Activated CD4-positive, CD25-positive, alpha-beta regulatory T cell (primary cell): ENCODE measurements around the gene LYL1.

ENCODE experiments used
- DNase-seq, 4 experiments: peaks; one replicate each; lab custom pipeline; 2025; lab: John Stamatoyannopoulos, UW

The LYL1 gene

DNA sequence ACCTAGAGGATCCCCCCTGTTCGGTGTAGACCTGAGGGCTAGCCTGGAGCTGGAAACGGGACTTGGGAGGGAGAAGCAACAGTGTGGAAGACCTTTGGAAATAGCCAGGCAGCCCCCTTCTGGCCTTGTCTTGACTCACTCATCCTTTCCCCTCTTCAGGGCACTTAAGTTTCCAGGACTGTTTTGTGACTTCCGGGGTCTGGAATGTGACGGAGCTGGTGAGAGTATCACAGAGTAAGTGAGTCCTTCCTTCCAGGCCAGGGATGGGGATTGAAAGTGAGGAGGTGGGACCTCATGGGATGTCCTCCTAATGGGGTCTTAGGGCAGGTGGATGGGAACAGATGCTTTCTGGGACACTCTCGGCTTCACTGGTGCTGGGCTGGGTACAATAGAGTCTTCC, 29.4 kb downstream of the LYL1 start:
- DNase-seq, result no peak

DNA sequence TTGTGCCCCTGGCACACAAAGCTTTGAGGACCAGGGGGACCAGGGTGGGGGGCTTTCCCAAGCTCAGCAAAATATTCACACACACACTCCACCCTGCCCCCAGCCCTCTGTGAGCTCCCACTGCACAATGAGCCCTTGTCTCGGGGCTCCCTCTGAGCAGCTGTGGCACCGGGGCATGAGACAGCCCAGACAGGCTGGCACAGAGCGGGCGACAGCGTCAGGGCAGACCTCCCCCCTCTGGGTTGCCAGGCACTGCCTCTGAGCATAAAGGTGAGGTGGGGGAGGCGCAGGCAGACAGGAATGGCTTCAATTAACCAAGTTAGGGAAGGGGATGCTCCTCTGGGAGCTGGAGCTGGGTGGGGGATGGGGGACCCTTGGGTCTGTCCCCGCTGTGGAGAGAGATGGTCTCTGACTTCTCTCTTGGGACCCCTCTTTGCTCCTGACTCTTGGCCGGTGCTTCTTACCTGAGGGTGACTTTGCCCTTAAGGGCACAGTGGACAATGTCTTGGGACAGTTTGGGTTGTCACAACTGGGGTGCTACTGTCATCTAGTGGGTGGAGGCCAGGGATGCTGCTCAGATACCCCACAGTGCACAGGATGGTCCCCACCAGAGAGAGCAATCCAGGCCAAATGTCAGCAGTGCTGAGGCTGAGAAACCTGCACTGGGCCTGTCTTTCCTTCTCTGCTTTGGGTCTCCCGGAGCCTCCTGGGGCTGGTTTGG, 30.3 kb downstream of the LYL1 start:
- DNase-seq, result no peak

DNA sequence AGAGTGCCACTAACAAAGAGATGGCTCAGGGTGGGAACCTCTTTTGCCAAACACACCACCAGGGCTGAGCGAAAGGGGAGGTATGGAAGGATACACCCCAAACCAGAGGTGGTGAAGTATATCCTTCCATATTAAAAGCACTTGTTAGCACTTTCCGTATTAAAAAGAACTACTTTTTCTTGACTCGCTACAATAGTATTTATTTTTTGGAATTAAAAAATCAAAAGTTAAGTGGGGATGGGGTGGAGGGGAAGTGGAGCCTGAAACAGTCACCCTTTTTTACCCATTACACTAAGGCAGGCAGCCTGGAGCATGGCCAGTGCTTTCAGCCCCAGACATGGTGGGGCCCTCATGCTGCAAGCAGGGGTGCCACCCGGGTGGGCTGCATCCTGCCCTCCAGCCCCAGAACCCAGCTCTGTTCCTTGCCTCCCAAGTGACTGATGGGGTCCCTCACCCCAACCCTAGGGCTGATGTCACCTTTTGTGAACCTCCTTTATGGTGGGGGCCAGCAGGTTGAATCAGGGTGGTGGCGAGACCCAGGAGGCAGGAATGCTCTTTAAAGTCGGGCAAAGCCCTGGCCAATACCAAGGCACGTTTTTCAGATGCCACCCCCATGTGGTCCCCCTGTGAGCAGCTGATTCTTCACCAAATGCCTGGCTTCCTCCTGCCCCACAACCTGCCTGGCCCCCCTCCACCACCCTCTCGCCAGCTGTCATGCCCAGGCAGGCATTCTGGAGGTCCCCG, 31.0 kb downstream of the LYL1 start:
- DNase-seq, result no peak

DNA sequence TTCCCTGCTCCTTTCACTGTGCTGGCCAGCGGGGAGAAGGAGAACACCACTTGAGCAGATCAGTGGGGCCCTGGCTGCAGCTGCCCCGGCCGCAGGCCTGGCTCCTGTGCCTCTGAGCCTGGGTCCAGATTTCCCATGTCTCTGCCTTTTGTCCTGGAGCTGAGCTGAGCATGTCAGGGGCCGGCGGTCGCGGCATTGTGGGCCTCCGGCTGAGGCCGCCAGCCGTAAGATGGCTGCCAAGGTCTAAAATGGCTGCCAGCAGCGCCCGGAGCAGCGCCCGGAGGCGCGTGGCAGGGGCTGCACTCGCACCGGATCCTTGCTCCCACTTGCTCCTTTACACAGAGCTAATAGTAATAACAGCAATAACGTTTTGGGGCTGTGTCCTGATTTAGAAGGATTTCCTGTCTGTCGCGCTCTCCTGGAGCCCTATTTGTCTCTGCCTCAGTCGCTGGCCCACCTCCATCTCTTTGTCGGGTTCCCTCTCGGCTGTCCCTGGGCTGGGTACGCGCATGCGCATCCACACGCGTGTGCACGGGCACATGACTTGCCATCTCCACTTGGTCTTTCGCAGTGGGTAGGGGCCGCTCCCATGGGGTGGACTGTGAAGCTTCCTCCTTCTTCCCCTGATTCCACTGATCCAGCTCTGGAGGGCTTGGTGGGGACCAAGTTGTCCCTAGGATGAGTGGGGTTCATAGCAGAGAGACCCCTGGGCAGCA, 32.1 kb downstream of the LYL1 start:
- DNase-seq, result no peak

DNA sequence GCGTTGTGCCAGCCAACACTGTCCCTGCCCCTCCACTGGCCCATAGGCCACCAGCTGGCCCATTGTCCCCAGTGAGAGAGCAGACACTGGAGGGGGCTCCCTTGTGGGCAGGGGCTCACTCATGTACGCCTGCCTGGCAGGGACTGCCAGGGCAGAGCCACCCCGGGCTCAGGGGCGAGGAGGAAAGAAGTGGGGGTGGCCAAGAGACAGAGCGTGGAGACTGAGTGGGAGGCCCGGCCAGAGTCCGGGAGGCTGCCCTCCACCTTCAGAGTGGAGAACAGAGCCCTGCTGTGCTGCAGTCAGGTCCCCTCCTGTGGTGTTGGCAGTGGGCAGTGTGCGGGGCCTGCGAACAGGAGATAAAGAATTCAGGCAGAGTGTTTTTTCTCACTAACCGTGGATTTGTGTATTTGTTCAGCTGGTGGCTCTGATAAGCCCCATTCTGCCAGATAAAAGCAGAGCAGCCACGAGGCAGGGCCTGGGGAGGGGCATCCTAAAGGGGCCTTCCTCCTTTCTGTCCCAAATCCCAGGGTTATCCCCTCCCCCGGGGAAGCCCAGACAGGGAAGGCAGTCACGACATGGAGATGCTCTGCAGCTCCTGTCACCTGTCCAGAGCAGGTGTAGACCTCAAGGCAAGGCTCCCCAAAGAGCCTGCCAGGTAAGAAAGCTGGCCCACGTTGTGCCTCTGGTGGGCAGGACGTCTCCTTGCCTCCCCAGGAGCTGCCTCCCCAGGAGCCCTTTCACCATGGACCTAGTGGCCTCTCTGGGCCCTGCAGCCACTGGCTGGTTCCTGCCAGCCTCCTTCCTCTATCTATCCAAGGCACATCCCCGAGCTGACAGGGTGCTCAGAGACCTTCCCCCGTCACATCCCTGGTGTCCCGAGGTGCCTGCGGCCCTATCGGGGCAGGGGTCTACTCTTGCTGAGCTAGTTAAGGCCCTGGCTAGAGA, 33.0 kb downstream of the LYL1 start:
- DNase-seq, result no peak

DNA sequence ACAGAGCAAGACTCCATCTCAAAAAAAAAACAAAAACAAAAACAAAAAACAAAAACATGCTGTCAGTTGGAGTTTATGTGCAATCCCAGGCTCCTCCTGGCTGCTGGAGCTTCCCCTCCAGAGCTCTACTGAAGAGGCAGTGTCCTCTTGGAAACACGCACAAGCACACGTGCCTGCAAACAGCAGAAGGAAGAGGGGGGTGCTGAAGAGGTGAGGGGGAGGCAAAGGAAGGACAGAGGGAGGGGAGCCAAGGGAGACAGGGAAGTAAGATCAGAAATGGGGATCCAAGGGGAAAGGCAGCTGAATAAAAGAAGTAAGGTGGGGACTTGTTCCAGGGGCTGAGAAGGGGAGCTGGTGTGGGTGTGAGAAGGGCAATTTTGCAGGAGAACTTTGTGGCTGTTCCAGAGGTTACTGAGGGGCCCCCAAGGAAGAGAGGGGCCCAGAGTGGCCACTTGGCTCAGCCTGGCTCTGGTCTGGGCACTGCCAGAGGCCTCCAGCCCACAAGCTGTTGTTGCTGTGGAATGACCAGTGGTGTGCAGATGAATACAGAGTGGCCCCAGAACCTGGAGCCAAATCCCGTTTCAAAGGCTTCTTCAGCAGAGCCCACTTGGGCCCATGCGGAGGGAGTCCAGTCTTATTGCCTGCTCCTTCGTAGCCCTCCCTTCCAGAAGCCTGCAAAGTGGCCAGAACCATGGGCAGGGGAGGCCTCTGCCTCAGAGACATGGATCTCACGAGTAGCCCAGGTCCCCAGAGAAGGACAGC, 34.4 kb downstream of the LYL1 start:
- no peak for DNase-seq

DNA sequence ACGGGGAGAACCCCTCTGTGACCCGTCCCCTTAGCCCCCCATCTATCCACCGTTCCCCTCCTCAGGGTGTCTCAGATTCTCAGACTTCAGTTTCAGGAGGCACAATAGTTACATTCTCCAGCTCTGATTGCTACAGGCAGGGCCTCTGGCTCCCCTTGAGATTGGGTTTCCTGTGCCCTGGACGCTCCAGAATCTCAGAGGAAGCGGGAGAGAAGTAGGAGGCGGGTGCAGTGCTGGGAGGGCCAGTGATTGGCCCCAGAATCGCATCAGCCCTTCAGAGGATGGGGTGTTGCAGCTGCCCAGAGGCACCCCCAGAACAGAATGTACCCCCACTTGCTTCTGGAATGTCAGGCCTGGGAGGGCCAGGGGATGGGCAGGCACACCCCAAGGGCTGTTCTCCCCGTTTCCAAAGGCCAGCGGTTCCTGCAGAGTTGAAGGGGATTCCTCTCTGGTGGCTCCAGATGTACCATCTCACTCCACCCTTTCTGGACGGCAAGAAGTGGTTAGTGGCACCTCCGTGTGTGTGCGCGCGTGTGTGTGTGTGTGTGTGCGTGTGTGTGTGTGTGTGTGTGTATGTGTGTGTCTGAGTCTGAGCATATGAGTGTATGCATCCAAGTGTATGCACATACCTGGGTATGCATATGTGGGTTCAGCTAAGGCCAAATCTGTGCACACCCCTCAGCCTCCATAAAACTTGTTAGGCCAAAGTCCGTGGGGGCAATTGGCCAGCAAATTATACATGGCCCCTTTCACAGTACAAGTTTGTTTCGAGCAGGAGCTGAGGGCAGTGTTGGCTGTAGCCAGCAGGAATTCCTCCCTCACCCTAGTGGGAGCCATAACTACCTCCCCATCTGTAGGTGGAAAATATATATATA, 35.5 kb downstream of the LYL1 start:
- no peak for DNase-seq

DNA sequence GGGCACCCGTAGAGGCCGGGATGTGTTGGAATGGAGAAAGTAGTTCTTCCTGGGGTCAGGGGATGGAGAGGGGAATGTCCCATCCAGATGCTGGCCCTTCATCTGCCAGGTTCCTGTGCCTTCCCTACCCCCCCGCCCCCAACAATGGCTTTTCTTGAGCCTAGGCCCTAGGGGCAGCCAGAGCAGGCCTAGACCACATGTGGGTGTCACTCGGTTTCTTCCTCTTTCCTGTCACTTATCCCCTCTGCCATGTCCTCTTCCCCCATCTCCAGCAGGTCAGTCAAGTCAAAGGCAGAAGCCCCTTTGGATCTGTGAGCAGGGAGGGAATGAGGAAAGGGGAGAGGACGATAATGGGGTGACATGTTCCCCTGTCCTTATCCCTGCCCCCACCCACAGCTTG, 36.4 kb downstream of the LYL1 start:
- DNase-seq, result no peak

DNA sequence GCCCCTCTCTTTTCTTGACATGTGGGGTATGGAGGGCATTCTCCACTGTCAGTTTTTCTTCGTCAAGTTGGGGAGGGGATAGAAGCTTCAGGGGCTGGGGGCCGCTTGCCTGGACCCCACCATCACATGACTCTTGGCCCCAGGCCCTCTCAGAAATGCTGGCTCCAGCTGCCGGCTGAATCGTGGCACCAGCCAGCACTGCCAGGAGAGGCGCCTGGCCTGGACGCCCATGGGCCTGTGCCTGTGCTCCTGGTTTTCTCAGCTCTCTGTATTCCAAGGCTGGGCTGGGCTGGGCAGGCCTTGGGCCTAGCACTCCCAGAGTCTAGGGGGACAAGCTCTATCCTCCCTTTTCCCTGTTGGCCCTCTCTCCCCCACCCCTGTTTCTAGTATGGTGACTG, 38.6 kb downstream of the LYL1 start:
- no peak for DNase-seq

DNA sequence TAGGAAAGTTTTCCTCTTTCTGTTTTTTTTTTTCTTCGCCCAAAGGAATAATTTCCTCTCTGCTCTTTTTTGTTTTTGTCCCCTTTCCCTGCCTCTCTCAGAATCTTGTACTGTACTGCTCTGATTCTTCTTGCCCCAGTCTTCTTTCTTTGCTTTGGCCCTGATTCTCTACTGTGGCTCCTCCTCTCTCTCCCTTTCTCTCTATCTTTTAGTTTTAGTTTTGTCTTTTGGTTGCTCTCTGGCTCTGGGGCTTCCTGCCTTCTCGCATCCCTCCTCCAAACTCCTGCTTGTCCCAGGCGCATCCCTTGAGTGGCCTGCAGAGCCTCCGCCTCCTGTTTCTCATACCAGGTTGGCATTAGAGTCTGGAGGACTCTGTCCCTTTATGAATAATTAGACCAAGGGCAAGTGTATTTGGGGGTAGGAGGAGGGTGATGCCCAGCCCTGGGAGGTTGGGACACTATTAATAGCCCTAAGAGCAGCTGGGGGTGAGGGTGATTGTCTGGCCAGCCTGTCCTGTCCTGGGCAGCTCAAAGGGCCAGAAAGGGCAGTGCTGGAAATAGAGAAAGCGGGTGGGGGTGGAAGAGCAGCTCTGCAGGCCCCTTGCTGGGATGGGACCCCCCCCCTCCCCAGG, 39.1 kb downstream of the LYL1 start:
- no peak for DNase-seq

DNA sequence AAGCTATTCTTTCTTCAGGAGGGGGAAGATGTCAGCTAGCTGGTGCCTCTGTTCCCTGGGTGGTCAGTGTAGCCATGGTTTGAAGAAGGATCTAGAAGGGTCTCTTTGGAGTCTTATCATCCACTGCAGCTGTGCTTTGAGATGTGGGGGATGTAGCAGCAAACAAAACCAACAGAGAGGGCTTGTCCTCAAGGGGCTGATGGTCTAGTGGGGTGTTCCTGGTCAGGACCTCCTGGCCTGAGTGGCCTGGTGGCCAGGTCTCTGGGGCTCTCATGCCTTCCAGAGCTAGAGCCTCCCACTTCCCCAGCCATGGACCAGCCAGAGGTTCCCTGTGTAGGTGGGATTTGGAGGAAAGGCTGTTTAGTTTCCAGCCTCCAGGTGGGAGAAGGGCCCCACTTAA, 40.3 kb downstream of the LYL1 start:
- no peak for DNase-seq

DNA sequence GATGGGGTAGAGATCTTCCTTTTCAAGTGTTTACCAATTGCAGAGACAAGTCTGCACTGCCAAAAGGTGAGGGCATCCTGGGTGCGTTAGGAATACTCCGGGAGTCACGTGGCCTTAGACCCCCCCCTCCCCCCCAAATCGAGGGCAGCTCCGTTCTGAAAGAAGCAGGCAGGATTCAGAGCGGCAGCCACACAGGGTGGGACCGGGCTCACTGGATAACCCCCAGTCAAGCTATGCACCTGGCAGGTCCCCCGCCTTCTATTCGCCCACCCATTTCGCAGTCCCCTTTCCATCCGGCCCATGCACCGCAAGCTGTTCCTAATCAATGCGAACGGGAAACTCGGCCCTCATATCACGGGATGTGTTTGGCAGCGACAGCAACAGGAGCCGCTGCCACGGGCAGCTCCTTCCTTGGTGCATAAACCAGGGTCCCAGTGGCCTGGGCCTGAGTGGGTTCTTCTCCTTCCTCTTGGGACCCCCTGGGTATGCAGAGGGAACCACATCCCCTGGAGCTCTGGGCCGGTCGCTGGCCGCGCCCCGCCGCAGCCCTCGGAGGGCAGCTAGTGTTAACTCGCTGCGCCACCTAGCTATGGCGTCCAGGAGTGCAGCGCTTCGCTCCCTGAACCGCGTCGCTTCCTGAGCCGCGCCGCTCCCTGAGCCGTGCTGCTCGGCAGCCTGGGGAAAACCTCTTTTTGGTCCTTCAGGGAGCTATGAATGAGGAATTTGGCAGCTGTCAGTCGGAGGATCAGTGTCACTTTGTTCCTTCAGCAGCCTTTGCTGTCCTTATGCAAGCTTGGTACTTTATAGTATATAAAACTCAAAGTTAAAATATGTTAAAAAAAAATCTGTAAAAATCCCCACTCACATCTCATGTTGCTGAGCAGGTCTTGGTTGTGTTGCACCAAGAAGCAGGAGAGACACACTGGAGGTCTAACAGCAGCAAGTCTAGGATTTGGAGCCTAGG, 41.4 kb downstream of the LYL1 start:
- DNase-seq, result peak; percentile 45 to 68 (median 53)

DNA sequence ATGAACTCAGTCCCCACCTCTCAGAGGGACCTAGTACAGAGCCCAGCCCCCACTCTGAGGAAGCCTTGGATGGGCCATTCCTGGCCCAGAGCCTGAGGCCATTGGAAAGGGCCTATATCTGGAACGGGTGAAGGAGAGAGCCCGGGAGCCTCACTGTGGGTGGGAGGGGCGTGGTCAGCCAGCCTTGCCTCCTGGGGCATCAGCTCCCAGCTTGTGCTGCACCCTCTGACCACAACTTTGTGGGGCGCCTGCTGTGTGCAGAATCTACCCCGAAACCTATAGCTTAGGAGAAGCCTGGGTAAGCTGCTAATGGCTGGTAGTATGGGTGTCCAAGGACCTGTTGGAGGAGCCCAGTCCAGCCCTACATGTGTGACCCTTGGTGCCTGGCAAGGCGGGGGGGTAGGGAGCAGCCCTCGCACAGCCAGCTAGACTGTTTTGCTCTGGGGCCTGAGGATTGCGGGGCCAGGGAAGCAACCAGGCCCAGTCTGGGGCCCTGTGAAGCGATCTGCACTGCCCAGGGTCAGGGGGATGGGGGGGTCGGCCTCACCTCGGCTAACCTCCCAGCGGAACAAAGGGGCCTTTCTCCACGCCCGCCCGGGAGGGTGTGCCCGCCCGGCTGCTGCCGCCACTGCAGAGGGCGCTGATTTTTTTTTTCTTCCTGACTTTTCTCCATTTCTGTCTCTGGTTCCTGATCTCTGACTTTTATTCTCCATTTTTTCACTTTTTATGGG, 42.3 kb downstream of the LYL1 start:
- DNase-seq, result no peak

DNA sequence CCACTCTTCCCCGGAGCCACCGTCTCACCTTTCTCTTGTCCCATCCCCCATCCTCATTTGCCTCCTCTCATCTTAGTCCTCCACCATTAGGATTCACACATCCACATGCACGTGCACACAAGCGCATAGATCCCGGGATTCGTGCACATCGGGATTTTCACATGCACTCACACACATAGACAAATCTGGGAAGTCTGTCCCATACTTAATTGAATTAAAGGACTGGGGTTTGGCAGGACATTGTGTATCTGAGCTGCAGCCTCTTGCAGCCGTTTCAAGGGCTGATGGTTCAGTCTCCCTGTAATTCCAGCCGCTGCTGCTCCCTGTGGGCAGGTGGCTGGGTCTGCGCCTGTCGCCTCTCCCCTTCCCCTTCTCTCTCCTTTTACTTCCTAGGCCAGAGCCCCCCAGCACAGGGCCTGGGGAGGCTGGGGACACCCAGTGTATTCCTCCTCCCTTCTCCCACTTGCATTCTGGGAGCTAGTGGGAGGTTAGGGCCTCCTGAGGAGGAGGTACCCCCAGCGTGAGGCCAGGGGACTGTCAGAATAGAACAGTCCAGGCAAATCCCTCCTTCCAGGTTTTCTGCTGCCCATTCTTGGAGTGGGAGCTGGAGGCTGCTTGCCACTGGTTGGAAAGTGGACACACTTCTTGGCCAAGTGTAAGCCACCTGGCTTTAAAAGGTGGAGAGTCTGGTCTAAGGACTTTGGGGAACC, 43.6 kb downstream of the LYL1 start:
- DNase-seq, result no peak

DNA sequence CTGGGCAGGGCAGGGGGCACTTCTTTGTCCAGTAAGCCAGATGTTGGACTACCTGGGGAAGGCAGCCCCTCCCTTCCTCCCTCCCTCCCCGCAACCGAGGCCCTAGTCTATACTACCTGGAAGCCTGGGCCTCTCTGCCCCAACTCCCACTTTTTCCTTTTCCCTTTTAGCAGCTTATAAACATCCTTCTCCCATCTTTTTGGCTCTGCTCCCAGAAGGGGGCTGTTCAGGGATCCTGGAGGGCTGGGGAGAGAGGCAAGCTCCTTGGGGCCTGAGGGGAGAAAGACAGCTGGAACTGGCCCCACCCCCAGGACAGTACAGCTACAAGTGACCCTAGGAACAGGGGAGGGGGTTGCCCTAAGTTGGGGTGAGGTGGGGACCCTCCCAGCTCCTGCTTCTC, 44.9 kb downstream of the LYL1 start:
- DNase-seq, result no peak

DNA sequence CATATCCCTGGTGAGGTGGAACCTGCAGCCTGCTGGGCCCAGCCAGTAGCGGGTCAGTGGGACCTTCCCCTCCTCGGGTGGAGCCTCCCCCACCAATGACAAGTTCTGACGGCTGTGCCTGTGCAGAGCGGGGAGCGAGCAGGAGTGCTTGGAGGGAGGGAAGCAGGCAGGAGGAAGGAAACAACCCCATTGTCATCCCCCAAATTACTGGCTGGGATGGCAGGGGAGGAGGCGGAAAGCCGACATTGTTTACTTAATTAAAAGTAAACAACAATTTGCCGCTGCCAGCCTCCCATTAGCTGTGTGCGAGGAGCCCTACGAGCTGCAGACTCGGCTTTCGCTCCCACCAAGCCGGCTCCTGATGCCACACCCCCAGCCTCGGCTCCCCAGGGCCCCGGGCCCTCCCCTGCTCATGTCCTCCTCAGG, 45.5 kb downstream of the LYL1 start:
- no peak for DNase-seq

DNA sequence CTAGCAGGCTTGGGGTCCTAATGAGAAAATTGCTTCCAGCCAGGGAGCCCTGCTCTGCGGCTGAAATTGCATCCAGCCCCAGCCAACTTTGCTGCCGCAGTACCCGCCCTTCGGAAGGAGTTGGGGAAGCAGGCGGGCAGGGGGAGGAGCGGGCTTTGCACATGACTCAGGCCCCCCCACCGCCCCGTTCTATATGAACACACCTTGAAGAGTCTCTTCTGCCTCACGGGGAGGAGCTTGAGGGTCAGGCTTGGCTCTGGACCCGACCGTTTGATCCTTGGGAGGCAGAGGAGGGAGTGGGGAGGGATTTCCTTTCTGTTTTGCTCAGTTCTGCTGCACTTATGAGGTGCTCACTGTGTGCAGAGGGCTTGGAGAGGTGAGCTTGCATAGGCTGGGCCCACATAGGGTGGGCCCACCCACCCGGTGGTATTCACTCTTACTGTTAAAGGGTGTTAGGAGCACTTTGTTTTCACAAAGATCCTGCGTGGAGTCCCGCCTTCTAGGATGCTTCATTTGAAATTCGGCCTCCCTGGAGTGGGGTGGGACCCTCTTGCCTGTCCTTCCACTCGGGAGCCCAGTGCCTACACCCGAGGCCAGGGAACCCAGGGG, 46.5 kb downstream of the LYL1 start:
- DNase-seq, result no peak
